GM12878 (cell line): ENCODE measurements around the gene TMEM79. TPM values are rescaled to one million over a fixed set of nuclear protein-coding genes. Genes with fewer than 3 reads are reported as not detected.

ENCODE experiments used
- ATAC-seq: fragments of 200-7000 bp; cut with Tn5 transposase; 3 replicates; pipeline ENCODE4 v1.9.1; 2020; ENCODE audit warnings: mild to moderate bottlenecking, moderate library complexity
- BruUV-seq: library from RNA; stranded (reverse); fragments of 400-500 nt; replicated peaks from 2 replicates; lab custom pipeline; 2021; lab: Mats Ljungman, UMichigan
- CTCF ChIA-PET: fragments of 300-600 bp; sonication (Branson Sonifier 250); formaldehyde crosslinking; extraction: SDS; loops from one replicate; lab custom pipeline; 2021; ENCODE audit warnings: inconsistent platforms; lab: Yijun Ruan, JAX
- POLR2A ChIA-PET: fragments of 350-600 bp; formaldehyde crosslinking; extraction: SDS; loops from one replicate; lab custom pipeline; 2021; ENCODE audit warnings: inconsistent platforms; lab: Charles Lee
- RAD21 ChIA-PET: fragments of 300-600 bp; sonication (Branson Sonifier 250); formaldehyde crosslinking; loops from one replicate; lab custom pipeline; 2023; ENCODE audit warnings: antibody characterized with exemption; ENCODE audit not compliant: unreplicated experiment; lab: Charles Lee
- SMC1A ChIA-PET: fragments of 300-600 bp; sonication (Branson Sonifier 250); formaldehyde crosslinking; loops from one replicate; lab custom pipeline; 2023; ENCODE audit not compliant: unreplicated experiment, uncharacterized antibody; lab: Charles Lee
- DNase-seq: peaks from one replicate; pipeline ENCODE4 v3.0.0-alpha.2; 2011; ENCODE audit warnings: low read depth, low spot score
- FAIRE-seq: peaks from 3 replicates; lab custom pipeline; 2011; peaks lifted over from hg19 to GRCh38; lab: Jason Lieb, UNC
- H2AFZ ChIP-seq: 2 replicates; pipeline ENCODE4 v1.6.0; 2011; ENCODE audit warnings: low read depth, low read length, control low read depth; ENCODE audit not compliant: control insufficient read depth
- H3K27ac ChIP-seq: 2 replicates; pipeline ENCODE4 v1.5.1; 2011; ENCODE audit warnings: control low read depth; ENCODE audit not compliant: control insufficient read depth, insufficient read depth
- H3K27me3 ChIP-seq, 2 experiments: replicated peaks in 1 of 2; 2 replicates each; pipeline versions ENCODE4 v1.6.0 to v1.6.1; 2011; ENCODE audit warnings: low read length in 1 of 2; ENCODE audit not compliant: control insufficient read depth in 2 of 2, insufficient read depth in 2 of 2
- H3K36me3 ChIP-seq, 2 experiments: 2 replicates each; pipeline ENCODE4 v1.5.1; 2011; ENCODE audit warnings: low read length in 1 of 2; ENCODE audit not compliant: control insufficient read depth in 2 of 2, insufficient read depth in 2 of 2
- H3K4me1 ChIP-seq: 2 replicates; pipeline ENCODE4 v1.6.1; 2011; ENCODE audit warnings: mild to moderate bottlenecking, low read length, moderate library complexity, mixed read lengths; ENCODE audit not compliant: control insufficient read depth, insufficient read depth
- H3K4me2 ChIP-seq: 2 replicates; pipeline ENCODE4 v1.6.0; 2011; ENCODE audit warnings: control low read depth; ENCODE audit not compliant: control insufficient read depth, insufficient read depth
- H3K4me3 ChIP-seq: fragments of 200-600 bp; sonication (generic); 2 replicates; pipeline ENCODE4 v1.5.1; 2016
- H3K79me2 ChIP-seq: 2 replicates; pipeline ENCODE4 v1.6.0; 2011; ENCODE audit warnings: low read length; ENCODE audit not compliant: control insufficient read depth, insufficient read depth
- H3K9ac ChIP-seq: 2 replicates; pipeline ENCODE4 v1.8.0; 2011; ENCODE audit warnings: low read length, control low read depth, mixed read lengths; ENCODE audit not compliant: control insufficient read depth, insufficient read depth
- H3K9me3 ChIP-seq: replicated peaks from 3 replicates; pipeline ENCODE4 v1.5.1; 2011; ENCODE audit warnings: mild to moderate bottlenecking, low read length; ENCODE audit not compliant: control insufficient read depth, insufficient read depth
- H4K20me1 ChIP-seq: 2 replicates; pipeline ENCODE4 v1.6.0; 2011; ENCODE audit not compliant: control insufficient read depth, insufficient read depth
- ATF7 ChIP-seq: fragments of 450-650 bp; IDR thresholded peaks from 2 replicates; pipeline ENCODE4 v1.6.1; 2016; ENCODE audit warnings: low read depth, mild to moderate bottlenecking
- IKZF1 ChIP-seq: fragments of 450-650 bp; conservative IDR thresholded peaks from 2 replicates; pipeline ENCODE4 v1.6.1; 2017; ENCODE audit warnings: antibody characterized with exemption, mild to moderate bottlenecking
- LARP7 ChIP-seq: fragments of 450-650 bp; IDR thresholded peaks from 2 replicates; pipeline ENCODE4 v1.6.1; 2017; ENCODE audit warnings: mild to moderate bottlenecking
- MTA2 ChIP-seq: fragments of 450-650 bp; IDR thresholded peaks from 2 replicates; pipeline ENCODE4 v1.6.1; 2016; ENCODE audit warnings: low read depth, mild to moderate bottlenecking, moderate library complexity
- NRF1 ChIP-seq: conservative IDR thresholded peaks from 2 replicates; pipeline ENCODE4 v1.6.1; 2011; ENCODE audit warnings: mild to moderate bottlenecking, low read depth, low read length, improper control_type of control experiment
- SMAD1 ChIP-seq: fragments of 450-650 bp; IDR thresholded peaks from 2 replicates; pipeline ENCODE4 v1.6.1; 2018; ENCODE audit warnings: mild to moderate bottlenecking, low read depth; ENCODE audit not compliant: partially characterized antibody
- SRF ChIP-seq, 2 experiments: IDR thresholded peaks; 2 replicates each; pipeline ENCODE4 v1.6.1; 2011; ENCODE audit warnings: low read depth in 2 of 2, low read length in 2 of 2, mild to moderate bottlenecking in 1 of 2, moderate library complexity in 1 of 2
- TCF3 ChIP-seq: IDR thresholded peaks from 2 replicates; pipeline ENCODE4 v1.6.1; 2012; ENCODE audit warnings: low read depth, mild to moderate bottlenecking, low read length, borderline replicate concordance; ENCODE audit not compliant: insufficient read depth
- YBX1 ChIP-seq: fragments of 450-650 bp; IDR thresholded peaks from 2 replicates; pipeline ENCODE4 v1.6.1; 2016; ENCODE audit warnings: antibody characterized with exemption
- WGBS: methylation state at CpG from one replicate; pipeline ENCODE4 v1.1.6; 2016; ENCODE audit warnings: low lambda C conversion rate; ENCODE audit not compliant: insufficient replicate concordance, insufficient coverage; ENCODE audit errors: missing lambda C conversion rate; 5-methylcytosine and 5-hydroxymethylcytosine counted together
- in situ Hi-C: fragments of 300-500 bp; cut with MboI; formaldehyde crosslinking; loops from 9 replicates; pipeline ENCODE4 v1.14.3; 2018; ENCODE audit warnings: mixed read lengths
- intact Hi-C: fragments of 100-400 bp; cut with micrococcal nuclease; formaldehyde crosslinking; loops from one replicate; pipeline ENCODE4 v1.14.2; 2022; ENCODE audit not compliant: unreplicated experiment
- polyA plus RNA-seq, 11 experiments: library from polyadenylated mRNA; depleted of rRNA in 4 of 11; unstranded in 6 of 11; stranded (reverse) in 5 of 11; fragments of >200 nt; fragmentation: Nextera tagmentation in 4 of 11; fragmentation: Illumina TruSeq in 1 of 11; extraction: Ambion mirVana in 4 of 11; extraction: Trizol in 1 of 11; gene quantifications; 1 replicate in 1 of 11; 2 replicates in 10 of 11; pipeline versions ENCODE4 v1.2.1 to v1.2.3, GENCODE V29; 2011 to 2016; ENCODE audit warnings: inconsistent platforms in 2 of 11, missing spikeins in 2 of 11, low read depth in 1 of 11
- total RNA-seq, 4 experiments: library from RNA; depleted of rRNA in 3 of 4; stranded (reverse); fragments of >200 nt in 3 of 4; fragmentation: Illumina TruSeq in 1 of 4; extraction: Trizol in 1 of 4; gene quantifications; 2 replicates each; pipeline versions ENCODE4 v1.2.1 to v1.2.3, GENCODE V29; 2013 to 2021
- TF ChIP-seq, protein P1 (sequence below): fragments of 450-650 bp; IDR thresholded peaks from 2 replicates; pipeline ENCODE4 v1.6.1; 2017; ENCODE audit warnings: low read depth, mild to moderate bottlenecking, moderate library complexity
- TF ChIP-seq, protein P2 (sequence below): fragments of 450-650 bp; IDR thresholded peaks from 2 replicates; pipeline ENCODE4 v1.6.1; 2018; ENCODE audit warnings: mild to moderate bottlenecking, low read depth, moderate library complexity; ENCODE audit not compliant: partially characterized antibody
- TF ChIP-seq, protein P3 (sequence below): fragments of 150-350 bp; IDR thresholded peaks from 2 replicates; pipeline ENCODE4 v1.6.1; 2014; ENCODE audit warnings: mild to moderate bottlenecking, low read depth, low read length
- TF ChIP-seq, protein P4 (sequence below): fragments of 450-650 bp; formaldehyde crosslinking; IDR thresholded peaks from 2 replicates; pipeline ENCODE4 v1.4.0; 2020; ENCODE audit warnings: mild to moderate bottlenecking, moderate library complexity
- TF ChIP-seq, protein P5 (sequence below): IDR thresholded peaks from 2 replicates; pipeline ENCODE4 v1.6.1; 2012; ENCODE audit warnings: low read depth, low read length, improper control_type of control experiment

The TMEM79 gene
- total and polyA plus RNA-seq, 10 of the 15 experiments (the other 5 are each of a cell fraction or from before 2014, with no cell fraction given): 0.47 to 5.2 (median 3.8) TPM

DNA sequence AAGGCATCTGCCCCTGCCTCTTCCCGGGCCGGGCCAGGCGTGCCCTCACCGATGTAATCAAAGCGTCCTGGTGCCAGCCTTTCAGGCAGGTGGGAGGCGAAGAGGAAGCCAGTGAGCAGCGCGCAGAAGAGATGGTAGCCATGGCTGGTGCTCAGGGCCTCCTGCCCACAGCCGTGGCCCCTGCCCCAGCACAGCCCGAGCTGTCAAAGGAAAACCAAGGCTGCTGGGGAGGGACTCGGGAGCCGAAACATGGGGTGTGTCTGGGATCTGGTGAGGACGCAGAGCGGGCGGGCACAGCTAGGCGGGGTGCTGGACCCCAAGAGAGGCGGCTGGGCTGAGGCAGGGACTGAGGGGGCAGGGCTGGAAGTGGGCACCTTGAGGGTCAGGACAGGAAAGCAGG, 39.4 kb upstream of the TMEM79 start:
- POLR2A ChIA-PET: no interaction called here
- no peak overlapping the region for H2AFZ ChIP-seq
- TF ChIP-seq LARP7: no peak
- TF ChIP-seq, protein P1, sequence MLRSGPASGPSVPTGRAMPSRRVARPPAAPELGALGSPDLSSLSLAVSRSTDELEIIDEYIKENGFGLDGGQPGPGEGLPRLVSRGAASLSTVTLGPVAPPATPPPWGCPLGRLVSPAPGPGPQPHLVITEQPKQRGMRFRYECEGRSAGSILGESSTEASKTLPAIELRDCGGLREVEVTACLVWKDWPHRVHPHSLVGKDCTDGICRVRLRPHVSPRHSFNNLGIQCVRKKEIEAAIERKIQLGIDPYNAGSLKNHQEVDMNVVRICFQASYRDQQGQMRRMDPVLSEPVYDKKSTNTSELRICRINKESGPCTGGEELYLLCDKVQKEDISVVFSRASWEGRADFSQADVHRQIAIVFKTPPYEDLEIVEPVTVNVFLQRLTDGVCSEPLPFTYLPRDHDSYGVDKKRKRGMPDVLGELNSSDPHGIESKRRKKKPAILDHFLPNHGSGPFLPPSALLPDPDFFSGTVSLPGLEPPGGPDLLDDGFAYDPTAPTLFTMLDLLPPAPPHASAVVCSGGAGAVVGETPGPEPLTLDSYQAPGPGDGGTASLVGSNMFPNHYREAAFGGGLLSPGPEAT: no peak
- TF ChIP-seq, protein P2, sequence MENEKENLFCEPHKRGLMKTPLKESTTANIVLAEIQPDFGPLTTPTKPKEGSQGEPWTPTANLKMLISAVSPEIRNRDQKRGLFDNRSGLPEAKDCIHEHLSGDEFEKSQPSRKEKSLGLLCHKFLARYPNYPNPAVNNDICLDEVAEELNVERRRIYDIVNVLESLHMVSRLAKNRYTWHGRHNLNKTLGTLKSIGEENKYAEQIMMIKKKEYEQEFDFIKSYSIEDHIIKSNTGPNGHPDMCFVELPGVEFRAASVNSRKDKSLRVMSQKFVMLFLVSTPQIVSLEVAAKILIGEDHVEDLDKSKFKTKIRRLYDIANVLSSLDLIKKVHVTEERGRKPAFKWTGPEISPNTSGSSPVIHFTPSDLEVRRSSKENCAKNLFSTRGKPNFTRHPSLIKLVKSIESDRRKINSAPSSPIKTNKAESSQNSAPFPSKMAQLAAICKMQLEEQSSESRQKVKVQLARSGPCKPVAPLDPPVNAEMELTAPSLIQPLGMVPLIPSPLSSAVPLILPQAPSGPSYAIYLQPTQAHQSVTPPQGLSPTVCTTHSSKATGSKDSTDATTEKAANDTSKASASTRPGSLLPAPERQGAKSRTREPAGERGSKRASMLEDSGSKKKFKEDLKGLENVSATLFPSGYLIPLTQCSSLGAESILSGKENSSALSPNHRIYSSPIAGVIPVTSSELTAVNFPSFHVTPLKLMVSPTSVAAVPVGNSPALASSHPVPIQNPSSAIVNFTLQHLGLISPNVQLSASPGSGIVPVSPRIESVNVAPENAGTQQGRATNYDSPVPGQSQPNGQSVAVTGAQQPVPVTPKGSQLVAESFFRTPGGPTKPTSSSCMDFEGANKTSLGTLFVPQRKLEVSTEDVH: no peak
- TF ChIP-seq IKZF1: no peak
- no peak for TF ChIP-seq SRF (IDR thresholded peaks at IDR 0.05; ENCODE audit: low read depth in 2 of 2, low read length in 2 of 2)
- no peak for TF ChIP-seq TCF3
- TF ChIP-seq NRF1: no peak
- TF ChIP-seq, protein P3, sequence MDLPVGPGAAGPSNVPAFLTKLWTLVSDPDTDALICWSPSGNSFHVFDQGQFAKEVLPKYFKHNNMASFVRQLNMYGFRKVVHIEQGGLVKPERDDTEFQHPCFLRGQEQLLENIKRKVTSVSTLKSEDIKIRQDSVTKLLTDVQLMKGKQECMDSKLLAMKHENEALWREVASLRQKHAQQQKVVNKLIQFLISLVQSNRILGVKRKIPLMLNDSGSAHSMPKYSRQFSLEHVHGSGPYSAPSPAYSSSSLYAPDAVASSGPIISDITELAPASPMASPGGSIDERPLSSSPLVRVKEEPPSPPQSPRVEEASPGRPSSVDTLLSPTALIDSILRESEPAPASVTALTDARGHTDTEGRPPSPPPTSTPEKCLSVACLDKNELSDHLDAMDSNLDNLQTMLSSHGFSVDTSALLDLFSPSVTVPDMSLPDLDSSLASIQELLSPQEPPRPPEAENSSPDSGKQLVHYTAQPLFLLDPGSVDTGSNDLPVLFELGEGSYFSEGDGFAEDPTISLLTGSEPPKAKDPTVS: no peak
- TF ChIP-seq YBX1: no peak
- TF ChIP-seq, protein P4, sequence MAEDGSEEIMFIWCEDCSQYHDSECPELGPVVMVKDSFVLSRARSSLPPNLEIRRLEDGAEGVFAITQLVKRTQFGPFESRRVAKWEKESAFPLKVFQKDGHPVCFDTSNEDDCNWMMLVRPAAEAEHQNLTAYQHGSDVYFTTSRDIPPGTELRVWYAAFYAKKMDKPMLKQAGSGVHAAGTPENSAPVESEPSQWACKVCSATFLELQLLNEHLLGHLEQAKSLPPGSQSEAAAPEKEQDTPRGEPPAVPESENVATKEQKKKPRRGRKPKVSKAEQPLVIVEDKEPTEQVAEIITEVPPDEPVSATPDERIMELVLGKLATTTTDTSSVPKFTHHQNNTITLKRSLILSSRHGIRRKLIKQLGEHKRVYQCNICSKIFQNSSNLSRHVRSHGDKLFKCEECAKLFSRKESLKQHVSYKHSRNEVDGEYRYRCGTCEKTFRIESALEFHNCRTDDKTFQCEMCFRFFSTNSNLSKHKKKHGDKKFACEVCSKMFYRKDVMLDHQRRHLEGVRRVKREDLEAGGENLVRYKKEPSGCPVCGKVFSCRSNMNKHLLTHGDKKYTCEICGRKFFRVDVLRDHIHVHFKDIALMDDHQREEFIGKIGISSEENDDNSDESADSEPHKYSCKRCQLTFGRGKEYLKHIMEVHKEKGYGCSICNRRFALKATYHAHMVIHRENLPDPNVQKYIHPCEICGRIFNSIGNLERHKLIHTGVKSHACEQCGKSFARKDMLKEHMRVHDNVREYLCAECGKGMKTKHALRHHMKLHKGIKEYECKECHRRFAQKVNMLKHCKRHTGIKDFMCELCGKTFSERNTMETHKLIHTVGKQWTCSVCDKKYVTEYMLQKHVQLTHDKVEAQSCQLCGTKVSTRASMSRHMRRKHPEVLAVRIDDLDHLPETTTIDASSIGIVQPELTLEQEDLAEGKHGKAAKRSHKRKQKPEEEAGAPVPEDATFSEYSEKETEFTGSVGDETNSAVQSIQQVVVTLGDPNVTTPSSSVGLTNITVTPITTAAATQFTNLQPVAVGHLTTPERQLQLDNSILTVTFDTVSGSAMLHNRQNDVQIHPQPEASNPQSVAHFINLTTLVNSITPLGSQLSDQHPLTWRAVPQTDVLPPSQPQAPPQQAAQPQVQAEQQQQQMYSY (CRISPR knock-in tag): no peak
- TF ChIP-seq, protein P5, sequence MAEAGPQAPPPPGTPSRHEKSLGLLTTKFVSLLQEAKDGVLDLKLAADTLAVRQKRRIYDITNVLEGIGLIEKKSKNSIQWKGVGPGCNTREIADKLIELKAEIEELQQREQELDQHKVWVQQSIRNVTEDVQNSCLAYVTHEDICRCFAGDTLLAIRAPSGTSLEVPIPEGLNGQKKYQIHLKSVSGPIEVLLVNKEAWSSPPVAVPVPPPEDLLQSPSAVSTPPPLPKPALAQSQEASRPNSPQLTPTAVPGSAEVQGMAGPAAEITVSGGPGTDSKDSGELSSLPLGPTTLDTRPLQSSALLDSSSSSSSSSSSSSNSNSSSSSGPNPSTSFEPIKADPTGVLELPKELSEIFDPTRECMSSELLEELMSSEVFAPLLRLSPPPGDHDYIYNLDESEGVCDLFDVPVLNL: no peak
- TF ChIP-seq ATF7: no peak
- no peak for TF ChIP-seq MTA2
- no peak for TF ChIP-seq SMAD1

More for the DNA sequence above, 39.4 kb upstream of the TMEM79 start:
- ChIA-PET SMC1A (no interaction called here), CTCF (interaction anchor here (0.9 kb wide), 1 partner anchor 99 kb away, joined by 3 read pairs; no protein-coding TSS in a partner anchor), RAD21 (no interaction called here)
- ATAC-seq (no peak), DNase-seq (no peak), FAIRE-seq (no peak)
- Histone ChIP-seq H3K27me3 (no peaks in the 10 kb centered on the region), H3K4me3 (no peak overlapping the region), H3K36me3 (peaks cover 4 to 9% of the 10 kb centered on the region in 2 experiments), H3K79me2 (no peaks in the 10 kb centered on the region), H3K9ac (no peak overlapping the region), H3K4me2 (peak overlapping the region; percentile 85; the same call in 1 of the 2 replicates), H4K20me1 (no peaks in the 10 kb centered on the region), H3K4me1 (peaks cover 25% of the 10 kb centered on the region), H3K27ac (no peak overlapping the region), H3K9me3 (no peaks in the 10 kb centered on the region)
- no TSS peak for BruUV-seq
- 95% methylated on average over 17 of the region's 17 CpGs for WGBS
- in situ Hi-C loops (no loop called here), intact Hi-C loops (no loop called here)
